ENCODE results near the gene GFPT2.

- TF ChIP-seq POLR2AphosphoS5 (IDR thresholded peaks at IDR 0.05; ENCODE audit: borderline replicate concordance, low read depth, low read length) (no peak), EZH2 (IDR thresholded peaks at IDR 0.05) (no peak), FOXP2 (optimal IDR thresholded peaks at IDR 0.05; ENCODE audit: control extremely low read depth, extremely low read length, insufficient read depth) (no peak)
Measured at GRCh38 chr5:180274695-180275094, 78.4 kb downstream of the GFPT2 start.

Data from SK-N-MC (cell line).